Measurements from ENCODE around the gene TSEN54. TPM values are rescaled to one million over a fixed set of nuclear protein-coding genes. Genes with fewer than 3 reads are reported as not detected.

Gene TSEN54
- total RNA-seq, 2 experiments from 2014 or later: 73.3 to 78.7 TPM

DNA sequence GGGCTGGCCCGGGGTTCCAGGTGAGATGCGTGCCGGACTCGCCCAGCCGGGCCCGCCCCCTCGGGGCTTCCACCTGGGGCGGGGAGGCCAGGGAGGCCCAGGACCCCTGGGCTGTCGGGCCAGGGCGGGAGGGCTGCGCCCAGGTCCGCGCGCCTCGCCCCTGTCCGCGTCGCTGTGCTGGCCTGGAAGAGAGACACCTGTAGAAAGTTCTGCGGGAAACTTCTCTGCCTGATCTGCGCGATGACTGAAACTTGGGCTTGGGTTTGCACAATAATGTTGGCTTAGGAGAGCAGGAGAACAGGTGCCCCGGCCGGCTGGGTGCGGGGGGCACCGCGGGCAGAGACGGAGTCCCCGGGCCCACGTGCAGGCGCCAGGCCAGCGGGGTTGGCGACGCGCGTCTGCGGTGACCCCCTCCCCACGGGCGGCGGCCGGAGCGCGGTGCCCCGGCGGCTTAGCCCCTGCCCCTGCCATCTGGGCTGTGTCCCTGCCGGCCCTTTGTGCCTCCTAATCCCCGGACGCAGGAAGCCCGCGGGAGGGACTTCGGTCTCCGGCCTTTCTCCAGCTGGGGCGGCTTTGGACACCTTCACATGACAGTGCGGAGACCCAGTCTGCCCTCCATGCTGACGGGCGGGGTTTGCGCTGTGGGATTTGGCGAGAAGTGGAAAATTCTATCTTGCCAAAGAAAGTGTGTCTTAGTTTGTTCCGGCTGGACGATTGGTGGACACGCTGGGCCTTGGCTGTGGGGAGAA lies 9.7 kb downstream of the TSEN54 start:
- no peak for DNase-seq

GRCh38 chr17:75526555-75527270 lies 10.4 kb downstream of the TSEN54 start:
- peaks cover 28% of the 10 kb centered on the region for H3K4me1 ChIP-seq (ENCODE audit: insufficient read depth, low read length)
- Mint-ChIP-seq H3K9me3 (no peaks in the 10 kb centered on the region), H3K27ac (no peak overlapping the region), H3K4me3 (peak overlapping the region; percentile 82), H3K27me3 (no peaks in the 10 kb centered on the region), H3K4me1 (ENCODE audit: low read depth) (peaks cover 24% of the 10 kb centered on the region), H3K36me3 (ENCODE audit: low read depth) (peaks cover 25% of the 10 kb centered on the region)
- no peaks in the 10 kb centered on the region for H3K27me3 ChIP-seq (ENCODE audit: control insufficient read depth in 1 of 2, insufficient read depth in 2 of 2, low read length in 2 of 2)
- no peaks in the 10 kb centered on the region for H3K9me3 ChIP-seq (ENCODE audit: control insufficient read depth in 1 of 2, insufficient read depth in 1 of 2, low read length in 2 of 2)
- intact Hi-C loops (cut with DNase I, micrococcal nuclease): loop anchor here (5.0 to 10.0 kb wide), 3 partner anchors 61 to 328 kb away; partner anchors contain the start of genes MYO15B (in 1 of the 2), RECQL5 (in 1 of the 2), SAP30BP (in 1 of the 2) and WBP2 (in 1 of the 2)
- peaks cover 26% of the 10 kb centered on the region for H3K36me3 ChIP-seq (ENCODE audit: insufficient read depth, low read length)
- H3K4me3 ChIP-seq (ENCODE audit: low read length): peak overlapping the region; percentile 56
- ATAC-seq (ENCODE audit: poor library complexity): no peak
- POLR2A ChIA-PET: interaction anchor here (1.1 to 3.3 kb wide), 2 partner anchors 8 to 10 kb away, joined by 3 to 57 read pairs; partner anchors contain the start of gene TSEN54
- H3K27ac ChIP-seq (ENCODE audit: low read depth in 1 of 2, low read length in 2 of 2): no peak overlapping the region
- TF ChIP-seq CTCF (IDR thresholded peaks at IDR 0.05): no peak
- DNase-seq: no peak
- CTCF ChIA-PET: interaction anchor here (1.9 kb wide), 1 partner anchor 11 kb away, joined by 11 read pairs; the partner anchor contains the start of genes CASKIN2 and TSEN54

More for the DNA sequence above, 9.7 kb downstream of the TSEN54 start:
- ChIA-PET POLR2A (interaction anchor here (0.9 to 3.3 kb wide), 13 partner anchors 9 to 330 kb away, joined by 3 to 57 read pairs (median 4); partner anchors contain the start of genes MIF4GD, SLC25A19, TMEM94 and TSEN54), CTCF (interaction anchor here (1.1 to 1.8 kb wide), 3 partner anchors 9 to 62 kb away, joined by 4 to 26 read pairs (median 6); partner anchors contain the start of genes CASKIN2 and TSEN54)
- intact Hi-C loops (cut with DNase I, micrococcal nuclease): loop anchor here (1.0 to 10.0 kb wide), 5 partner anchors 10 to 329 kb away; partner anchors contain the start of genes MYO15B (in 1 of the 2), RECQL5 (in 1 of the 2), SAP30BP (in 1 of the 2) and TSEN54 (in 1 of the 2)
- H3K27ac ChIP-seq (ENCODE audit: low read depth in 1 of 2, low read length in 2 of 2): no peak overlapping the region
- no peak for TF ChIP-seq CTCF (IDR thresholded peaks at IDR 0.05)
- Mint-ChIP-seq H3K27ac (no peak overlapping the region), H3K27me3 (no peaks in the 10 kb centered on the region), H3K4me3 (peak overlapping the region; percentile 82), H3K36me3 (ENCODE audit: low read depth) (peaks cover 31% of the 10 kb centered on the region), H3K9me3 (no peaks in the 10 kb centered on the region), H3K4me1 (ENCODE audit: low read depth) (peaks cover 24% of the 10 kb centered on the region)
- H3K9me3 ChIP-seq (ENCODE audit: control insufficient read depth in 1 of 2, insufficient read depth in 1 of 2, low read length in 2 of 2): no peaks in the 10 kb centered on the region
- peaks cover 28% of the 10 kb centered on the region for H3K4me1 ChIP-seq (ENCODE audit: insufficient read depth, low read length)
- no peaks in the 10 kb centered on the region for H3K27me3 ChIP-seq (ENCODE audit: control insufficient read depth in 1 of 2, insufficient read depth in 2 of 2, low read length in 2 of 2)
- peak overlapping the region; percentile 56 for H3K4me3 ChIP-seq (ENCODE audit: low read length)
- peak; percentile 4 for ATAC-seq (ENCODE audit: poor library complexity)
- peaks cover 29% of the 10 kb centered on the region for H3K36me3 ChIP-seq (ENCODE audit: insufficient read depth, low read length)

Measured in CD4-positive, alpha-beta T cell (primary cell).